ENCODE data around the gene SOHLH1.
A peak's percentile ranks its signal among the peaks of the same experiment; 100 is the strongest.

Gene SOHLH1

GRCh38 chr9:135657416-135657815 lies 41.9 kb downstream of the SOHLH1 start:
- no peaks in the 10 kb centered on the region for H3K27me3 ChIP-seq (ENCODE audit: insufficient read depth, low read depth, severe bottlenecking)
- TF ChIP-seq CTCF (IDR thresholded peaks at IDR 0.05; ENCODE audit: low read depth, low read length) = no peak

DNA sequence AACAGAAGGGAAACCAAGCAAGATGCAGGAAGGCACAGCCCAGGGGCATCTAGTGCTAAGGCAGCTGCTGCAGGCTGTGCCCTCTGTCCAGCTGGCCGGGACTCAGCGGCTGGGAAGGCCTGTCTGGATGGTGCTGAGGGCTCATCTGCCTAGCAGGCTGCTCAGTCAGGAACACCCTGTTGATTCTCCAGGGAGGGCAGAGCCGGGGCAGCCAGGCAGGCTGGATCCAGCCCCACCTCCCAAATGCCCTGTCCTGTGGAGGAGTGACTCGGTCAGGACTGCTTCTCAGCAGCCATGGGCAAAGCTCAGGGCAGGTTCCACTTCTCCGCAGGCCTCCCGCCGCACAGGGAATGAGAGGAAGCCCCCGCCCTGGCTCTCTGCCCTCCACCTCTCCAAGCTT lies 44.0 kb downstream of the SOHLH1 start:
- Histone ChIP-seq H3K9me3 (ENCODE audit: severe bottlenecking) (peaks cover 3% of the 10 kb centered on the region), H3K4me3 (ENCODE audit: low read depth, low read length) (no peak overlapping the region), H3K36me3 (no peaks in the 10 kb centered on the region), H3K27ac (no peak overlapping the region), H3K27me3 (ENCODE audit: insufficient read depth, low read depth, severe bottlenecking) (no peaks in the 10 kb centered on the region)
- no peak for DNase-seq
- no peak for TF ChIP-seq CTCF (IDR thresholded peaks at IDR 0.05; ENCODE audit: low read depth, low read length)

More at GRCh38 chr9:135657416-135657815, 41.9 kb downstream of the SOHLH1 start:
- Histone ChIP-seq H3K27ac (no peak overlapping the region), H3K36me3 (no peaks in the 10 kb centered on the region), H3K9me3 (ENCODE audit: severe bottlenecking) (peaks cover 3% of the 10 kb centered on the region), H3K4me3 (ENCODE audit: low read depth, low read length) (no peak overlapping the region; the same call in 1 of the 2 replicates)
- DNase-seq = peak; percentile 45

DNA sequence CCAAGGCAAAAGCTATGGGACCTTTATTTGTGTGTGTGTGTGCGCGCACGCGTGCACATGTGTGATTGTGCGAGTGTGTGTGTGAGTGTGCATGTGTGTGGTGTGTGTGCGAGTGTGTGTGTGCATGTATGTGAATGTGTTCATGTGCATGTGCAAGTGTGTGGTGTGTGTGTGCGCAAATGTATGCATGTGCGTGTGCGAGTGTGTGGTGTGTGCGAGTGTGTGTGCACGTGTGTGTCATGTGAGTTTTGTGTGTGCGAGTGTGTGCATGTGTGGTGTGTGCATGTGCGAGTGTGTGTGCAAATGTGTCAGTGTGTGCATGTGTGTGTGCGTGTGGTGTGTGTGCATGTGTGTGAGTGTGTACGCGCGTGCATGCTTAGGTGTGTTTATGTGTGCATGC lies 48.9 kb downstream of the SOHLH1 start:
- H3K9me3 ChIP-seq (ENCODE audit: severe bottlenecking) = peaks cover 28% of the 10 kb centered on the region
- no peaks in the 10 kb centered on the region for H3K27me3 ChIP-seq (ENCODE audit: insufficient read depth, low read depth, severe bottlenecking)
- no peaks in the 10 kb centered on the region for H3K36me3 ChIP-seq
- no peak for TF ChIP-seq CTCF (IDR thresholded peaks at IDR 0.05; ENCODE audit: low read depth, low read length)
- H3K4me3 ChIP-seq (ENCODE audit: low read depth, low read length) = no peak overlapping the region
- DNase-seq = no peak
- H3K27ac ChIP-seq = no peak overlapping the region

DNA sequence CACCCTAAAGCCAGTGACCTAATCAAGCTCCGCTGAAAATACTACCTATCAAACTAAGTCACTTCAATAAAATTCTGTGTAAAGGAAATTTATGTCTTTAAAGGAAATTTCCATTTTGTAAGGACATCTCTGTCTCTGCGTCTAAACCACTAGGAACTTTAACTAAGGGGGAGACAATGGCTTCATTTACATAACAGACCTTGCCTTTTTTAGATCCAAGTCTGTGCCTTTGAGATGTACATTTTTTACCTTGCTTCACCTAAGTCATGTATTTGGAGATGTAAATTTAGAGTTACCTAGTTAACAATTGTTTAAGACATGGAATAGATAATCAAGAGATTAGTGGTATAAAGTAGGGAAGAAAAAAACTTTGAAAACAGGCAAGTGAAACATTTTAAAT lies 49.8 kb downstream of the SOHLH1 start:
- no peak for DNase-seq
- Histone ChIP-seq H3K4me3 (ENCODE audit: low read depth, low read length) (no peak overlapping the region), H3K36me3 (no peaks in the 10 kb centered on the region), H3K27ac (no peak overlapping the region), H3K9me3 (ENCODE audit: severe bottlenecking) (peaks cover 35% of the 10 kb centered on the region), H3K27me3 (ENCODE audit: insufficient read depth, low read depth, severe bottlenecking) (no peaks in the 10 kb centered on the region)
- TF ChIP-seq CTCF (IDR thresholded peaks at IDR 0.05; ENCODE audit: low read depth, low read length) = no peak

DNA sequence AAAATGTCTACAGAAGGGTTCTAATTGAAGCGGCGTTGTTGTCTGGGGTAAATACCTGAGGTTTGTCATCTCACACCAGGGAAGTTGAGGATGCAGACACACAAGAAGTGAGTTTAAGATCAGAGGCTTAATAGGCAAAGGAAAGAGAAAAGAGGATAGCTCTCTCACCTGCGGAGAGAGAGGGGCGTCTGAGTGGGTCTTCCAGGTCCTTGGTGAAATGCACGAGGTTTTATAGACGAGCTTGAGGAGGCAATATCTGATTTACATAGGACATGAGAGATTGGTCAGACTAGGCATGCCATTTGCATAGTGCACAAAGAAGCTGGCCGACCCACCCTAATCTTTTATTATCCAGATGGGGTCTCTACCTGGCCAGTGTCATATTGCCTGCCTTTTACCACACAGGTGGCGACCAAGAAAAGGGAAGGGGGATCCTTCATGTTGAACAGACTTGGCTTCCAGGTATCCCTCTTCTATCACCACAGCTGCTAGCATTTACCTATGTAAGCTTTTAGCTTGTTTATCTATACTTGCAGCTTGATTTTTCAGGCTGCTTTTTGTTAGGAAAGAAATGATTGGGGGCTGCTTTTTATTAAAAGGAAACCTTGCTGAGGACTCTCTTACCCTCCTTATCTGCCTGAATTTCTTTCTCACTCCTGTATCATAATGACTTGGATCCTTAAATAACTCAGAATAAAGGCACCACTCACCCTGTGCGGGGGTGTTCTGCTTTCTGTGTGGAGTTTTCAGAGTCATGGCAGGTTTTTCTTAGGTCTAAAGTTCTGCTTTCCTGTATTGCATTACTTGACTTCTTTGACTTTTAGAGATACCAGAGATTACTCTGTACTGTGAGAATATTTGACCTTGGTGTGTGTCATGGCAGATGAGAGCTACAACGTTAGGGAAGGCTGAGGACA lies 50.5 kb downstream of the SOHLH1 start:
- no peak for DNase-seq
- no peak overlapping the region for H3K27ac ChIP-seq
- TF ChIP-seq CTCF (IDR thresholded peaks at IDR 0.05; ENCODE audit: low read depth, low read length) = no peak
- H3K36me3 ChIP-seq = no peaks in the 10 kb centered on the region
- H3K9me3 ChIP-seq (ENCODE audit: severe bottlenecking) = peaks cover 39% of the 10 kb centered on the region
- no peaks in the 10 kb centered on the region for H3K27me3 ChIP-seq (ENCODE audit: insufficient read depth, low read depth, severe bottlenecking)
- no peak overlapping the region for H3K4me3 ChIP-seq (ENCODE audit: low read depth, low read length)
